Suprapubic skin (tissue), 4 donors: ENCODE results near the gene ART1. TPM values are rescaled to one million over a fixed set of nuclear protein-coding genes. Genes with fewer than 3 reads are reported as not detected.
"Not testable (repeated sequence)": the region's sequence is repeated elsewhere in the genome, so short reads cannot be mapped to it uniquely, and the experiment has no call there.

Experiments
- DNase-seq, 2 donors: peaks; one replicate each; pipeline ENCODE4 v3.0.0-alpha.2; 2019; ENCODE audit warnings: low spot score in 2 of 2
- H3K27ac ChIP-seq: fragments of 200-600 bp; sonication (generic); one replicate; pipeline ENCODE4 v1.5.1; 2019
- H3K27me3 ChIP-seq: fragments of 200-600 bp; sonication (generic); one replicate; pipeline ENCODE4 v1.5.1; 2019
- H3K36me3 ChIP-seq: fragments of 200-600 bp; sonication (generic); one replicate; pipeline ENCODE4 v1.5.1; 2019
- H3K4me1 ChIP-seq: fragments of 200-600 bp; sonication (generic); one replicate; pipeline ENCODE4 v1.5.1; 2019
- H3K4me3 ChIP-seq: fragments of 200-600 bp; sonication (generic); one replicate; pipeline ENCODE4 v1.5.1; 2019; ENCODE audit warnings: mild to moderate bottlenecking
- H3K9me3 ChIP-seq: fragments of 200-600 bp; sonication (generic); one replicate; pipeline ENCODE4 v1.5.1; 2019
- EP300 ChIP-seq: sonication (generic); formaldehyde crosslinking; IDR thresholded peaks from one replicate; pipeline ENCODE4 v1.6.1; 2017; ENCODE audit warnings: antibody characterized with exemption
- POLR2A ChIP-seq, 2 donors: fragments of 450-650 bp; IDR thresholded peaks; one replicate each; pipeline ENCODE4 v1.6.1; 2017; ENCODE audit warnings: antibody characterized with exemption in 2 of 2, mild to moderate bottlenecking in 2 of 2, moderate library complexity in 2 of 2
- POLR2AphosphoS5 ChIP-seq, 3 donors: sonication (generic); formaldehyde crosslinking; IDR thresholded peaks; one replicate each; pipeline ENCODE4 v1.6.1; 2017; ENCODE audit warnings: antibody characterized with exemption in 3 of 3
- WGBS: methylation state at CpG from one replicate; pipeline ENCODE4 v1.1.5; 2018; 5-methylcytosine and 5-hydroxymethylcytosine counted together
- total RNA-seq, 4 donors: library from RNA; depleted of rRNA; stranded (reverse); fragments of >200 nt; gene quantifications; one replicate each; pipeline ENCODE4 v1.1.0, GENCODE V29; 2016
- TF ChIP-seq, protein P1 (sequence below), 2 donors: fragments of 200-600 bp in 1 of 2; fragments of 450-650 bp in 1 of 2; sonication (generic) in 1 of 2; IDR thresholded peaks; one replicate each; pipeline ENCODE4 v1.5.1; 2016 to 2019; ENCODE audit warnings: antibody characterized with exemption in 2 of 2, mild to moderate bottlenecking in 1 of 2, moderate library complexity in 1 of 2

The ART1 gene, protein sequence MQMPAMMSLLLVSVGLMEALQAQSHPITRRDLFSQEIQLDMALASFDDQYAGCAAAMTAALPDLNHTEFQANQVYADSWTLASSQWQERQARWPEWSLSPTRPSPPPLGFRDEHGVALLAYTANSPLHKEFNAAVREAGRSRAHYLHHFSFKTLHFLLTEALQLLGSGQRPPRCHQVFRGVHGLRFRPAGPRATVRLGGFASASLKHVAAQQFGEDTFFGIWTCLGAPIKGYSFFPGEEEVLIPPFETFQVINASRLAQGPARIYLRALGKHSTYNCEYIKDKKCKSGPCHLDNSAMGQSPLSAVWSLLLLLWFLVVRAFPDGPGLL
- total RNA-seq = not detected

DNA sequence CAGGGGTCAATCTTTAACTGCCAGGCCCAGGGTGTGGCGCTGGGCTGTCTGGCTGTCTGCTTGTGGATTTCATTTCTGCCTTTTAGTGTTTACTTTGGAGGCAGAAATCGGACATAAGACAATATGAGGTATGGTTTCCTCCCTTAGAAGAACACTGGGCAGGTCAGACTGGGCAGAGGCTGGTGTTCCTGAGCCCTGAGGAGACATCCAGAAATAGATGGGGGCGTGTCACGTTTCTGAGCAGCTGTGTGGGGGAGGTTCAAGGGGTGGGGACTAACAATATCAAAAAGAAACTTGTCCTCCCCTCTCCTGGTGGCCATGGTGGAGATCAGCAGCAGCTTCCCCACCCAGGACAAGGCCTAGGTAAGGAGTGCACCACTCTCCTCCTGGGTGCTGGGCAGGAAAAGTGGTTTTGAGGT is at the start of gene ART1:
Gene ART1, plus strand, starts transcription at position 312 of the 419 bp plus-strand sequence. CDS start 14,086 bp downstream, outside the sequence.
- TF ChIP-seq POLR2AphosphoS5 (IDR thresholded peaks at IDR 0.05) = no peak
- no peak for TF ChIP-seq POLR2A (IDR thresholded peaks at IDR 0.05)
- no peak for TF ChIP-seq EP300
- TF ChIP-seq, protein P1, sequence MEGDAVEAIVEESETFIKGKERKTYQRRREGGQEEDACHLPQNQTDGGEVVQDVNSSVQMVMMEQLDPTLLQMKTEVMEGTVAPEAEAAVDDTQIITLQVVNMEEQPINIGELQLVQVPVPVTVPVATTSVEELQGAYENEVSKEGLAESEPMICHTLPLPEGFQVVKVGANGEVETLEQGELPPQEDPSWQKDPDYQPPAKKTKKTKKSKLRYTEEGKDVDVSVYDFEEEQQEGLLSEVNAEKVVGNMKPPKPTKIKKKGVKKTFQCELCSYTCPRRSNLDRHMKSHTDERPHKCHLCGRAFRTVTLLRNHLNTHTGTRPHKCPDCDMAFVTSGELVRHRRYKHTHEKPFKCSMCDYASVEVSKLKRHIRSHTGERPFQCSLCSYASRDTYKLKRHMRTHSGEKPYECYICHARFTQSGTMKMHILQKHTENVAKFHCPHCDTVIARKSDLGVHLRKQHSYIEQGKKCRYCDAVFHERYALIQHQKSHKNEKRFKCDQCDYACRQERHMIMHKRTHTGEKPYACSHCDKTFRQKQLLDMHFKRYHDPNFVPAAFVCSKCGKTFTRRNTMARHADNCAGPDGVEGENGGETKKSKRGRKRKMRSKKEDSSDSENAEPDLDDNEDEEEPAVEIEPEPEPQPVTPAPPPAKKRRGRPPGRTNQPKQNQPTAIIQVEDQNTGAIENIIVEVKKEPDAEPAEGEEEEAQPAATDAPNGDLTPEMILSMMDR (IDR thresholded peaks at IDR 0.05) = no peak
- Histone ChIP-seq H3K4me1 (peaks cover 16% of the 10 kb centered on the region), H3K27ac (no peak within 1 kb of the TSS), H3K4me3 (no peak within 1 kb of the TSS), H3K36me3 (no peaks in the 10 kb centered on the region), H3K9me3 (no peaks in the 10 kb centered on the region), H3K27me3 (no peaks in the 10 kb centered on the region)
- no peak for DNase-seq
- 75% methylated on average over 4 of the region's 4 CpGs for WGBS

DNA sequence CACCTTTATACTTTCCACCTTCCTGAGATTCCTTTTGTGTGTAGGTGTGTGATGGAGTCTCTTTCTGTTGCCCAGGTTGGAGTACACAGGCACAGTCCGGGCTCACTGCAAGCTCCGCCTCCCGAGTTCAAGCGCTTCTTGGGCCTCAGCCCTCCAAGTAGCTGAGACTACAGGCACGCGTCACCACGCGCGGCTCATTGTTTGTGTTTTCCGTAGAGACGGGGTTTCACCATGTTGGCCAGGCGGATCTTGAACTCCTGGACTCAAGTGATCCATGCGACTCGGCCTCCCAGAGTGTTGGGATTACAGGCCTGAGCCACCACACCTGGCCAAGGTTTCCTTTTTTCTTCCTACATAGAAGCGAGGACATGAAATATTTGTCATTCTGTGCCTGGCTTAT is 47.2 kb upstream of the ART1 start:
- 95% methylated on average over 15 of the region's 15 CpGs for WGBS
- not testable (repeated sequence) for H3K4me1 ChIP-seq, H3K9me3 ChIP-seq, H3K27me3 ChIP-seq, DNase-seq, H3K4me3 ChIP-seq, H3K36me3 ChIP-seq, H3K27ac ChIP-seq

DNA sequence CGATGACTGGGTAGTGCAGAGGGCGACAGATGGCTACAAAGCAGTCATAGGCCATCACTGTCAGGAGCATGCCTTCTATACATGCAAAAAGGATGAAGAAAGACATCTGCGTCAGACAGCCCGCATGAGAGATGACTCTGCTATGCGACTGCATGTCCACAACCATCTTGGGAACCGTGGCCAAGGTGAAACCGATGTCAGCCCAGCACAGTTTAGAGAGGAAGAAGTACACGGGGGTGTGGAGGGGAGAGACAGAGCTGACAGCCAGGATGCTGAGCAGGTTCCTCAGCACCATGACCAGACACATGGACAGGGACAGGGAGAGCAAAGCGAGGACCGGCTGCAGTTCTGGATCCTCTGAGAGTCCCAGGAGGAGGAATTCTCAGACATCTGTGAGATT is 44.7 kb upstream of the ART1 start:
- H3K9me3 ChIP-seq, DNase-seq, H3K27ac ChIP-seq, H3K27me3 ChIP-seq, H3K4me3 ChIP-seq, H3K36me3 ChIP-seq, H3K4me1 ChIP-seq: not testable (repeated sequence)
- WGBS = 88% methylated on average over 10 of the region's 10 CpGs

DNA sequence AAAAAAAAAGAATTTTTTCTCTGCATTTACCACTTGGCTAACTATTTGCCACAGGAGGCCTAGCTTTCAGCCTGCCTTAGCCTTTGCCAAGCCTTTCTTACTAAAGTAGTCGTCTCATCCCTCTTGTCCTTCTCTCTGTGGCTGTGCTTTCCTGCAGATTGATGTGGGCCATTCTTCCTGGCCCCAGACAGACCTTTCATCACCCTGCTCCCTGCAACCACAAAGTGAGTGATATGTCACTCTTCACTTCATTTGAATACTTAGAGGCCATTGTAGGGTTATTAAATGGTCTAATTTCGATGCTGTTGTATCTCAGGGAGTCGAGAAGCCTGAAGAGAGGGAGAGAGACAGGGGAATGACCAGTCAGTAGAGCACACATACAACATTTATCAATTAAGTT is 40.8 kb upstream of the ART1 start:
- H3K27ac ChIP-seq = no peak overlapping the region
- 72% methylated on average over 3 of the region's 3 CpGs for WGBS
- H3K27me3 ChIP-seq = no peaks in the 10 kb centered on the region
- no peak overlapping the region for H3K4me3 ChIP-seq
- H3K36me3 ChIP-seq = no peaks in the 10 kb centered on the region
- H3K4me1 ChIP-seq = no peaks in the 10 kb centered on the region
- H3K9me3 ChIP-seq = no peaks in the 10 kb centered on the region
- TF ChIP-seq, protein P1 (IDR thresholded peaks at IDR 0.05) = no peak
- TF ChIP-seq EP300 (no peak), POLR2AphosphoS5 (IDR thresholded peaks at IDR 0.05) (no peak), POLR2A (IDR thresholded peaks at IDR 0.05) (no peak)
- no peak for DNase-seq

DNA sequence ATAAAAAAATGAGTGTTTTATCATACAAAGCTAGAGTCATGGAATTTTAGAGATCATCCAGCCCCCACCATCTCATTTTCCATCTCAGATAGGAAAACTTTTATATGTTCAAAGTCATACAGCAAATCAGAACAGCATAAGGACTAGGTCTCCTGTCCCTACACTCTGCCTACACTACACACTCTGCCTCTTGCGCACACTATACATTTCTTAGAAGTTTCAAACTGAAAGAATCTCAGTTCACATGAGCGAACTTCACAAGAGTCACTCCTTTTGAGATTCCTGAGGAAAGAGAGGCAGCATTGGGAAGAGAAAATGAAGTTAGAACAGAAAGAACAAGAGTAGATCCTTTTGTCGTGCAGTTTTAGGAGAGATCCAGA is 39.7 kb upstream of the ART1 start:
- no peaks in the 10 kb centered on the region for H3K27me3 ChIP-seq

DNA sequence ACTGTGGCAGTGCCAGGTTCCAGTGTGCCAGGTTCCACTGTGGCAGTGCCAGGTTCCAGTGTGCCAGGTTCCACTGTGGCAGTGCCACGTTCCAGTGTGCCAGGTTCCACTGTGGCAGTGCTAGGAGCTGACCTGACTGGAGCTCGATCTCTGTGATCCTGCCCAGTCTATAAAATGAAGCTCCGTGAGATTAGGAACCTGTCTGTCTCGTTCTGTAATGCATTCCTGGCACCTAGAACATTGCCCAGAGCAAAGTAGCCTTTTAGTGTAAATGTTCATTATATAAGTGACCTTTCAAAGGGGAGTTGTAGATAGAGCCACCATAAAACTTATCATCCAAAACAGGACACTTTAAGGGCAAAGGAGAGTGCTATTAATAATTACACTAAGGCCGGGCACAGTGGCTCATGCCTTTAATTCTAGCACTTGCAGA is 39.1 kb upstream of the ART1 start:
- TF ChIP-seq EP300 (no peak), POLR2A (IDR thresholded peaks at IDR 0.05) (no peak), POLR2AphosphoS5 (IDR thresholded peaks at IDR 0.05) (no peak)
- TF ChIP-seq, protein P1 (IDR thresholded peaks at IDR 0.05) = no peak
- Histone ChIP-seq H3K27ac (no peak overlapping the region), H3K36me3 (no peaks in the 10 kb centered on the region), H3K9me3 (no peaks in the 10 kb centered on the region), H3K4me3 (no peak overlapping the region), H3K4me1 (no peaks in the 10 kb centered on the region), H3K27me3 (no peaks in the 10 kb centered on the region)
- DNase-seq = no peak
- 43% methylated on average over 5 of the region's 5 CpGs for WGBS

More for the DNA sequence above, 39.7 kb upstream of the ART1 start:
- DNase-seq = no peak
- no peaks in the 10 kb centered on the region for H3K36me3 ChIP-seq
- WGBS = 89% methylated on average over 3 of the region's 3 CpGs
- no peak overlapping the region for H3K4me3 ChIP-seq
- H3K4me1 ChIP-seq = no peaks in the 10 kb centered on the region
- TF ChIP-seq EP300 (no peak), POLR2A (IDR thresholded peaks at IDR 0.05) (no peak), POLR2AphosphoS5 (IDR thresholded peaks at IDR 0.05) (no peak)
- TF ChIP-seq, protein P1 (IDR thresholded peaks at IDR 0.05) = no peak
- H3K27ac ChIP-seq = no peak overlapping the region
- H3K9me3 ChIP-seq = no peaks in the 10 kb centered on the region
